ENCODE results near the gene ETV2. TPM values are rescaled to one million over a fixed set of nuclear protein-coding genes. Genes with fewer than 3 reads are reported as not detected.

Gene ETV2
- total RNA-seq, 1 experiment from 2014 or later: 1.5 TPM

GRCh38 chr19:35642312-35642711 lies 767 bp downstream of the ETV2 start:
- ChIA-PET POLR2A (no interaction called here), RAD21 (ENCODE audit: low non-redundant PET in 1 of 2, low total read pairs in 2 of 2, uncharacterized antibody in 2 of 2, unreplicated experiment in 2 of 2) (no interaction called here), CTCF (no interaction called here)
- Histone ChIP-seq H3K4me2 (ENCODE audit: low read length) (peak overlapping the region; percentile 99; the same call in 1 of the 2 replicates), H3K79me2 (ENCODE audit: insufficient read depth, low read length) (no peaks in the 10 kb centered on the region), H2AFZ (ENCODE audit: low read depth, low read length, poor library complexity, severe bottlenecking) (no peak overlapping the region), H3K36me3 (ENCODE audit: control insufficient read depth in 1 of 2, insufficient read depth in 2 of 2, low read length in 2 of 2) (peaks cover 5% of the 10 kb centered on the region in 2 experiments; a peak in 2 of 4 replicates), H3K9me3 (ENCODE audit: control insufficient read depth in 1 of 2, insufficient read depth in 1 of 2, low read depth in 1 of 2, low read length in 2 of 2) (no peaks in the 10 kb centered on the region), H3K4me3 (replicated peaks in 1 of 2; ENCODE audit: low read depth in 1 of 2, low read length in 2 of 2) (no peak overlapping the region), H3K9me2 (ENCODE audit: insufficient read depth) (no peaks in the 10 kb centered on the region), H3K4me1 (ENCODE audit: control insufficient read depth in 1 of 2, insufficient read depth in 2 of 2, low read length in 2 of 2) (peaks cover 8 to 43% of the 10 kb centered on the region in 2 experiments; a peak in 3 of 4 replicates), H3K27me3 (ENCODE audit: insufficient read depth, low read length) (no peaks in the 10 kb centered on the region), H4K20me1 (ENCODE audit: insufficient read depth) (no peaks in the 10 kb centered on the region), H3K9ac (ENCODE audit: low read length) (no peak overlapping the region), H3K27ac (ENCODE audit: low read depth, low read length) (no peak overlapping the region)
- intact Hi-C loops (cut with micrococcal nuclease): no loop called here
- ATAC-seq: no peak
- BruUV-seq (replicated peaks): no TSS peak
- TF ChIP-seq ELF1 (IDR thresholded peaks at IDR 0.05; ENCODE audit: borderline replicate concordance, low read depth): no peak
- TF ChIP-seq TCF7L2 (IDR thresholded peaks at IDR 0.05; ENCODE audit: borderline replicate concordance, extremely low read depth, insufficient read depth, insufficient read length): no peak
- TF ChIP-seq JUND (IDR thresholded peaks at IDR 0.05): no peak
- TF ChIP-seq ZNF274 (IDR thresholded peaks at IDR 0.05; ENCODE audit: low read depth, low read length): no peak
- no peak for TF ChIP-seq EZH2 (IDR thresholded peaks at IDR 0.05)
- no peak for TF ChIP-seq SP1 (IDR thresholded peaks at IDR 0.05; ENCODE audit: low read depth)
- TF ChIP-seq ZBTB33 (IDR thresholded peaks at IDR 0.05; ENCODE audit: extremely low read depth, insufficient replicate concordance, low read length): no peak
- no peak for TF ChIP-seq MAX (IDR thresholded peaks at IDR 0.05)
- TF ChIP-seq REST (IDR thresholded peaks at IDR 0.05; ENCODE audit: low read depth): no peak
- no peak for TF ChIP-seq CBX3 (IDR thresholded peaks at IDR 0.05; ENCODE audit: low read depth)
- no peak for TF ChIP-seq ATF3 (IDR thresholded peaks at IDR 0.05)
- no peak for TF ChIP-seq POLR2A (IDR thresholded peaks at IDR 0.05; ENCODE audit: borderline replicate concordance, extremely low read depth, insufficient read depth, insufficient read length)
- TF ChIP-seq RAD21 (IDR thresholded peaks at IDR 0.05; ENCODE audit: low read depth): no peak
- TF ChIP-seq SIN3A (IDR thresholded peaks at IDR 0.05; ENCODE audit: low read depth): no peak
- no peak for DNase-seq (ENCODE audit: low read depth, low spot score)

Data from HCT116 (cell line).